H54 (cell line): Measurements from ENCODE around the gene PRKAR2B.
A peak's percentile ranks its signal among the peaks of the same experiment; 100 is the strongest.

Experiments
- DNase-seq: peaks from one replicate; pipeline ENCODE4 v3.0.0; 2011; ENCODE audit warnings: low spot score, mixed read lengths; ENCODE audit not compliant: insufficient read length
- FAIRE-seq: peaks from 3 replicates; lab custom pipeline; 2011; peaks lifted over from hg19 to GRCh38; lab: Jason Lieb, UNC
- POLR2A ChIP-seq: IDR thresholded peaks from 2 replicates; pipeline ENCODE4 v1.6.1; 2011; ENCODE audit warnings: low read depth, mild to moderate bottlenecking, low read length

Gene PRKAR2B

DNA sequence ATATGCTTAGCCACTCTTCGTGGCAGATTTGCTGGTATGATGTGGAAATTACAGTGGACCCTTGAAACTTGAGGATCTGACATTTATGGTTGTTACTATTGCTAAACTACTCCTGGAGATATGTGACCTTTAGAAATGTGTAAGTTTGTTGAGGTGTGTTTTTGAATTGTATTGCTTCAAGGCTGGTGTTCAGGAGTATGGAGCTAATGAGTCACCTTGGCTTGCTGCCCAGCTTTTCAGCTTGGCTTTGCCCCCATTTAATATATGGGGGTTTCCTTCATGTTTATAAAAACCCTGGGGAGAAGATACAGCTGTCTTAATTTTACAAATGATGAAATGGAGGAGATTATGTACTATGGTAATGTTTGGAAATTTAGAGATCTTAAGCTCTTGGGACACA is 135.9 kb downstream of the PRKAR2B start:
- DNase-seq = no peak
- FAIRE-seq = peak; percentile 84

DNA sequence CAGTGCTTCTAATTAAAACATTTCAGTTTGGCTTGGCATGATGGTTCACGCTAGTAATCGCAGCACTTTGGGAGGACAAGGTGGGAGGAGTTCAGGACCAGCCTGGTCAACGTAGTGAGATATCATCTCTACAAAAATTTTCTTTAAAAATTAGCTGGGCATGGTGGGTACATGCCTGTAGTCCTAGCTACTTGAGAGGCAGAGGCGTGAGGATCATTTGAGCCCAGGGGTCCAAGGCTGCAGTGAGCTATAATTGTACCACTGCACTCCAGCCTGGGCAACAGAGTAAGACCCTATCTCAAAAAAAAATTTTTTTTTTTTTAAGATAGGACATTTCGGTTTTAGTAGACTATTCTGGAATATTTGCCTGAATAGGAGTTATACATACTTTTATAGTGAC is 136.7 kb downstream of the PRKAR2B start:
- DNase-seq (no peak), FAIRE-seq (no peak)
- TF ChIP-seq POLR2A = no peak

More for the DNA sequence above, 135.9 kb downstream of the PRKAR2B start:
- TF ChIP-seq POLR2A = no peak

DNA sequence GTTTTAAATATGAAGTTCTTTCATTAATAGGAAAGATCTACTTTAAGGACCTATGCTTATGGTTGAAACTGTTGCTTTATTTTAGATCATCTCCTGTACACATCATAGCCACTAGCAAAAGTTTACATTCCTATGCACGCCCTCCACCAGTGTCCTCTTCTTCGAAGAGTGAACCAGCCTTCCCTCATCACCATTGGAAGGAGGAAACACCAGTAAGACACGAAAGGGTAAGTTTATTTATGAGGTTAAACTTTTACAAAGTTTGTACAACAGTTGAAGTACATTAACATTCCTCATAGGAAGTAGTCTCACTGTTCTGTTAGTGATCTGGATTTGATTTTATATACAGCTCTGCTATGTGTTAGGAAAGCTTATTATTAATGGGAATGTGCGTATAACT is 141.2 kb downstream of the PRKAR2B start:
- FAIRE-seq = no peak
- DNase-seq = no peak
- TF ChIP-seq POLR2A = no peak

DNA sequence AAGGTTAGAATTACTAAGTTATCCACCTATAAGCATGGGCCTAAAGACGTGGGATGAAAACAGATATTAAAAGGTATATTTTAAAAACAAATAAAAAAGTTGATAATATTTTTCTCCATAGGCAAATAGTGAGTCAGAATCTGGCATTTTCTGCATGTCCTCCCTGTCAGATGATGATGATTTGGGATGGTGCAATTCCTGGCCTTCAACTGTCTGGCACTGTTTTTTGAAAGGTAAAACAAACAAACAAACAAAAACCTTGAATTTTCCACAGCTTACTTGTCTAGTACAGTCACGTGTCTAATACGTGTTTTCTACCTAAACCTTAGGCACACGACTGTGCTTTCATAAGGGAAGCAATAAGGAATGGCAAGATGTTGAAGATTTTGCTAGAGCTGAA is 141.7 kb downstream of the PRKAR2B start:
- no peak for TF ChIP-seq POLR2A
- DNase-seq = no peak
- no peak for FAIRE-seq

DNA sequence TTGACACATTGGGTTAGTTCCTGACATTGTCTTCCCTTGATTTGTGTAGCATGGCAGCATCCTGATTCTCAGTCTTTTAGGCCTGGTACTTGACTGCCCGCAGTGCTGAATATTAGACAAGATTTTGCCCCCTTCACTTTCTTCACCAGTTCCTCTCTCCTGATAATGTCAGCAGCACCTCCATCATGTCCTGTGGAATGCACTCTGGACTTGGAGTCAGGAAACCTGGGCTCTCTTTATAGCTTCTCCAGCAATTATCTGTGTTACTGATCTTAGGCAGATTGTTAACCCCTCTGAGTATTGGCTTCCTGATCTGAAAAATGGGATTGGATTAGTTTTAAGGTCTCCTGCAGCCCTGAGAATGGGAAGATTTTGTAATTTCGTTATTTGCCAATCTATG is 143.3 kb downstream of the PRKAR2B start:
- no peak for TF ChIP-seq POLR2A
- DNase-seq = no peak
- FAIRE-seq = no peak

DNA sequence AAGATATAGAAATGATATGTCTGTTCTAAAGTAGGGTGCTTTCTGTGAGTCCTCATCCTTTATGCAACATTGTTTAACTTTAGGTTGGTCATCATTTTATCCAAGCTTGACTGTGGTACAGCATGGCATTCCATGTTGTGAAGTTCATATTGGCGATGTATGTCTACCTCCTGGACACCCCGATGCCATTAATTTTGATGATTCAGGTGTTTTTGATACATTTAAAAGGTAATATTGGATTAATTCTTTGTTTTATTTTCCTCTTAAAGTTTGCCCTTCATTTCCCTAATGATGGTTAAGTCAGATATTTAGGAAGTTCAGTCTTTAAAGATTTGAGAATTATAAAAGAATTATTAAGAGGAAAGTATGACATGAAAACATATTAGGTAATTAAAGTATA is 145.6 kb downstream of the PRKAR2B start:
- no peak for TF ChIP-seq POLR2A
- DNase-seq (no peak), FAIRE-seq (no peak)

DNA sequence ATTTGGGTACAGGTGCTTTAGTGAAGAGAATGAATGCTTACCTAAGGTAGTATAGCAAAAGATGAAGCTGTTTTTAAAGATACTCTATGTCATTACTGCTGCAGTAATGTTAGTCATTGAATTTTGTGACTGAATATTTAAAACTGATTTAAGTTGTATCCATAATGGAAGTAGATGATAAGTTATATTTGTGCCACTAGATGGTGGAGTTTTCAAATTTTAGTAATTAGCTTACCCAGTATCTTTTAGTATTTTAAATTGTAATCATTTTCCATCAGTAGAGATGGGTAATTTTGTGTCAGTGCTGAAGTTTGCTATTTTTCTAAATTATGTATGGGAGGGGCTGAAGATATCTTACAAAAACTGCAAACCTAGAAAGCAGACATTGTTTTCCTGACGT is 149.5 kb downstream of the PRKAR2B start:
- DNase-seq (no peak), FAIRE-seq (no peak)
- no peak for TF ChIP-seq POLR2A

DNA sequence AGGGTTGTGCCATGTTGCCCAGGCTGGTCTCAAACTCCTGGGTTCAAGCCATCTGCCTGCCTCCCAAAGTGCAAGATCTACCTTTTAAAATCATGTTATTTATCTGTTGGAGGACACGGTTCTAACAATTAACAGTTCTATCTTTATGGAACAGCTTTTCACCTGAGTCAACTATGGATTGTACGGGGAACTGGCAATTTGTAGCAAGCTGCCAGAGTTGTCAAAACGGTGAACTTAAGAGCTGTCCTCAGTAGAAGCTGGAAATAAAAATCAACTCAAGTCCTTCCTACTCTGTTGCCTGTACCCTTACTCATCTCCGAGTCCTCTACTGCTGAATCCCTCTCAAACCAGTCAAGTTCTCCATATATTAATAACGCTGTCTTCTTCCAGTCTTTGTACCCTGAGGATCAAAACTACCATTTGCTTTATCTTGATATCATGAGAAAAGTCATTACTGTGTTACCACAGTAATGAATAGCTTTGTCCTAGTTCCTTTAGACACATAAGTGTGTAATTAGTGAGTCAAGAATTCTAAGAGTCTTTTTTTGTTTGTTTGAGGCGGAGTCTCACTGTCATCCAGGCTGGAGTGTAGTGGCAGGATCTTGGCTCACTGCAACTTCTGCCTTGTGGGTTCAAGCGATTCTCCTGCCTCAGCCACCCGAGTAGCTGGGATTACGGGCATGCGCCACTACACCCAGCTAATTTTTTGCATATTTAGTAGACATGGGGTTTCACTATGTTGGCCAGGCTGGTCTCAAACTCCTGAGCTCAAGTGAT is 152.5 kb downstream of the PRKAR2B start:
- DNase-seq = no peak
- FAIRE-seq = no peak
- no peak for TF ChIP-seq POLR2A

DNA sequence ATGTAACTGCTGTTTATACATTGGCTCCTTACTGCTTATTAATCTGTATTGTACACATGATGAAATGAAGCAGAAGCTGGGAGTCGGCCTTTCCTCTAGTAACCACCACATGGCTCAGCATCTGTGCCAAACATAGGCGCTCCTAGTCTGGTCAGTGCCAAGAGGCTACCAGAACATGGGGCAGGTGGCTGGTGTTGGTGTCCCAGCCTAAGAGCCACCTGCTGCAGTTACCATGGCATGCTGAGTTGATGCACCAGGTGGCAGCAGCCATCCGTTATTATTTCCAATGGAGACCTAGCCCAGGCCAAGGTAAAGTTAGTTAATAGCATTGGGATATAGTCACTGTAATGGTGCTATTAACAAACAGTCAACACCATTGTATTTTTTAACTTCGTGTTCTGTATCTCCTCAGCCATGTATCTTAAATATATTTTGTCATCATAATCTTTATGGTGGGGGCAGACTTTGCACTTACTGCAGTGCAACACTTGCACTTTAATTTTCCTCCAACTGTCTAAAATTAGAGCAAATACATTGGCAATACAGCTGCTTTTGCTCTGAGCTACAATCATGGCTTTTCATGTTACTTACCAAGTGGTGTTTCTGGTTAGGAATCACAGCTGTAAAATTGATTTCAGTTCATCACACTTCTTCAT is 157.4 kb downstream of the PRKAR2B start:
- peak; percentile 22 for DNase-seq
- no peak for TF ChIP-seq POLR2A
- peak; percentile 45 for FAIRE-seq

DNA sequence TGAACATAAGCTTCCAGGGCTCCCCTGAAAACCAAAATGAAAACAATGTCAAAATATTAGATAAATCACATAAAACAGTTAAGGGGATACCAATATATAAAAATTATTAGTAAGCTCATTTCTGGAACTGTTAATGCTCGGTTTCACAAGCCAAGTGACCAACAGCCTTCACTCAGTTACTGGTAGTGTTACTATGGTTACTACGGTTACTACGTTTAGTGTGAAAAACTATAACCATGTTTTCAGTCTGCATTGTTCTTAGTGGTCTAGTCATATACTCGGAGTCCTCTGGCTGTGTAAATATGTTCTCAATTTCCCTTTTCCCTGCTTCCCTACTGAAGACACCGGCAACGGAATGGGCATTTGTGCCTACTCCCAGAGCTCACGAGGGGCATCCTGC is 159.1 kb downstream of the PRKAR2B start:
- FAIRE-seq (no peak), DNase-seq (no peak)
- TF ChIP-seq POLR2A = no peak

DNA sequence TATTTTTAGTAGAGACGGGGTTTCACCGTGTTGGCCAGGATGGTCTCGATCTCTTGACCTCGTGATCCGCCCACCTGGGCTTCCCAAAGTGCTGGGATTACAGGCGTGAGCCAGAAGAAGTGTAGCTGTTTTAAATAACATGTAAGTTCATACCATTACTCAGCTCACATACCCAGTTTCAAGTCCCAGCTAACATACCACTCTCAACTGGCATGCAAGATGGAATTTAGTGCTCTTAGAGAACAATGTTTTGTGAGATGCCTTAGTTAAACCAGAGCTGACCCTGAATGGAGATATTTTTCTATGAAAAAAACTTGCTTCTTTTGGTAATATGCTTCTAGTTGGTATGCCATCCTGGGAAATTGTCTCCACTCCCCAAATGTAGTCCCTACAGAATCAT is 161.6 kb downstream of the PRKAR2B start:
- TF ChIP-seq POLR2A = no peak
- FAIRE-seq (no peak), DNase-seq (no peak)

DNA sequence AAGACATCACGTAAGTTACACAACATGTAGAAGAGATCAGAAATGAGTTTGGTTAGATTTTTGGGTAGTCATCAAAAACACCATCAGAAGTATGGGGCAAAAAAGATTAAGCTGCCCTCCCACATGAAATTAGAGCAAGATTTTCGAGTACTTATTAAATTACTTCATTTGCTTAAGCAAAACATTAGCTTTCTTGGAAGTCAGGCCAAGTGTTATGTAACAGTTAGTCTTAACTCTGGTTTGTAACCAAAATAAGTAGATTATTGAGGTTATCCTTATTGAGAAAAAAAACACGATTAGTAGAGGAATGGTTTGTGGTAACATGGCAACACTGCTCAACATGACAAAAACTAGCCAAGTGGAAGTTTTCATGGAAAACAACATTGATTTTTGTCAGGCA is 162.2 kb downstream of the PRKAR2B start:
- TF ChIP-seq POLR2A = no peak
- FAIRE-seq (no peak), DNase-seq (no peak)

DNA sequence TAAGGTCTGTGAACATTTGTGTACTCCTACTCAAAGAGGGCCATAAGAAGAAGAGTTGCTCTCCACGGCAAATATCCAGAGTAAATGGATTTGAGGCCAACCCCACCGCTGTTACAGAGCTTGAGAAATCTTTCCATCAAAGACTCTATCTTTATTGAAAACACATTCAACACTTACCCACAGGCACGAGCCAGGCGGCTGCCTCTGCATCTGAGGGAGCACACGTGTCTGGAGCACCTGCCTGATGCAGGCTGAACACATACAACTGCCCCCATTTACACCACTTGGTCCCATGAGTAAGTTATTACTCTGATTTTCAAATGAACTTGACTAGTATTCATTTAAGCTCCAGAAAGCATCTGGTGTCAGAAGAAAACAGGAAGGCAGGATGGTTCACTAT is 163.0 kb downstream of the PRKAR2B start:
- FAIRE-seq = no peak
- TF ChIP-seq POLR2A = no peak
- no peak for DNase-seq

DNA sequence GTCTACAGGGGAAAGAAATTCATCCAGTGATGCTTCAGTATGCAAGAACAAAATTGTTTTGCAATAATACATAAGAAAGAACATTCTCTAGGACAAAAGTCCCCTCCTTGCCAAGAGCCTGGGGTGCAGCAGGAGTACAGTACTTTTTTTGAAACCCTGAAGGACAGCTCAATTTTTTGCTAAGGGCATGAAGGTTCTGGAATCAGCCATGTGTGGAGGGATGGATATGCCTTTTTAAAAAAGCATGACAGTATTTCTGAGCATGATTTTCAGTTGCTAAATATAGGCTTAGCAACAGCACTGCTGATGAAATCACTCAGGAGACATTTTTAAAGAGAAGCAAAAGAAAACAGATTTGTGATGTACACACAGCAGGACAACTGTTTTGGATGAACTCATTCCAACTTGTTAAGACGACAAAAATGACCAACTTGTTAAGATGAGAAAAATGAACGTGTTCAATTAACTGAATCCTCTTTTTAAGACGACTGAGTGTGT is 163.6 kb downstream of the PRKAR2B start:
- TF ChIP-seq POLR2A = no peak
- FAIRE-seq (no peak), DNase-seq (no peak)

DNA sequence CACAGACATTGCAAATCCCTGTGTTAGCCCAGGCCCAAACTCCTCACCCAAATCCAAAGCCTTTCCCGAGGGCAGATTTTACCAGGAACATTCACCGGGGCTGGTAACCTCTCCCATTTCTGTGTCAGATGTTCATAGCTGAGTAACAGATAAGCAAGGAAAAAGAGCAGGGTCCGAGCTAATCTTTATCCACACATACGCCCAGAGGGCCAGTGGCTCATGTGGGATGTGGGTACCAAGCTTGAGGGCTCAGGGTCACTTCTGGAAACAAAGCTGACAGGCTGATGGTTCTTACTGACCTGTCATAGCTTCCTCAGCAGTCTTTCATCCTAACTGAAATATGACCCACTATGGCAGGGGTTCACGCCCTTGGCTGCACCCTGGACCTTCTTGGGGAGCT is 164.1 kb downstream of the PRKAR2B start:
- TF ChIP-seq POLR2A = no peak
- no peak for DNase-seq
- FAIRE-seq = no peak
